RWPE1 (cell line): ENCODE results near the gene LDB3.

Source experiments
- CTCF ChIA-PET: fragments of 350-600 bp; sonication (Branson Sonifier 250); formaldehyde crosslinking; extraction: SDS; loops from one replicate; lab custom pipeline; 2021; lab: Yijun Ruan, JAX
- POLR2A ChIA-PET: fragments of 400-600 bp; formaldehyde crosslinking; extraction: SDS; loops from one replicate; lab custom pipeline; 2020; ENCODE audit warnings: antibody characterized with exemption; ENCODE audit not compliant: low non-redundant PET; lab: Yijun Ruan, JAX
- DNase-seq: peaks from one replicate; pipeline ENCODE4 v3.0.0; 2012; ENCODE audit warnings: low spot score
- H3K27ac ChIP-seq: fragments of 450-650 bp; 2 replicates; pipeline ENCODE4 v1.5.1; 2017
- CTCF ChIP-seq: fragments of 450-650 bp; conservative IDR thresholded peaks from 2 replicates; pipeline ENCODE4 v1.5.1; 2017; ENCODE audit warnings: low read depth, mild to moderate bottlenecking

Gene LDB3

GRCh38 chr10:86651021-86651471 lies 17.3 kb upstream of the LDB3 start:
- no peak for DNase-seq
- no peak for TF ChIP-seq CTCF
- ChIA-PET CTCF (no interaction called here), POLR2A (no interaction called here)
- H3K27ac ChIP-seq = no peak overlapping the region

GRCh38 chr10:86651631-86652331 lies 16.5 kb upstream of the LDB3 start:
- TF ChIP-seq CTCF = no peak
- ChIA-PET POLR2A (no interaction called here), CTCF (interaction anchor here (0.6 kb wide), 1 partner anchor 31 kb away, joined by 3 read pairs; no protein-coding TSS in a partner anchor)
- DNase-seq = no peak
- H3K27ac ChIP-seq = peak overlapping the region; percentile 34; the same call in 1 of the 2 replicates

GRCh38 chr10:86652361-86653202 lies 15.7 kb upstream of the LDB3 start:
- DNase-seq = no peak
- no peak for TF ChIP-seq CTCF
- peak overlapping the region; percentile 34 for H3K27ac ChIP-seq
- CTCF ChIA-PET = no interaction called here
- POLR2A ChIA-PET = no interaction called here

- no peak for TF ChIP-seq CTCF
- DNase-seq = no peak
- POLR2A ChIA-PET = no interaction called here
- H3K27ac ChIP-seq = no peak overlapping the region; the same call in 1 of the 2 replicates
- CTCF ChIA-PET = no interaction called here
These were observed 14.9 kb upstream of the LDB3 start for GRCh38 chr10:86653379-86653778.

GRCh38 chr10:86653987-86654386 lies 14.3 kb upstream of the LDB3 start:
- POLR2A ChIA-PET = no interaction called here
- TF ChIP-seq CTCF = no peak
- no peak for DNase-seq
- no peak overlapping the region for H3K27ac ChIP-seq
- CTCF ChIA-PET = interaction anchor here (0.6 kb wide), 2 partner anchors 170 to 852 kb away, joined by 3 read pairs; no protein-coding TSS in a partner anchor

- H3K27ac ChIP-seq = no peak within 1 kb of the TSS; the same call in 1 of the 2 replicates
- no peak for TF ChIP-seq CTCF
- ChIA-PET POLR2A (no interaction called here), CTCF (interaction anchor here (0.6 to 0.7 kb wide), 3 partner anchors 46 to 852 kb away, joined by 3 read pairs; no protein-coding TSS in a partner anchor)
- no peak for DNase-seq
These were observed 13.7 kb upstream of the LDB3 start, which contains the start of gene OPN4 for GRCh38 chr10:86654411-86655172. TSS of gene OPN4 (plus strand) at chr10:86654547. CDS start at chr10:86654784, 237 bp downstream.
